Transverse colon (tissue), 4 donors: Measurements from ENCODE around the gene ERGIC1. TPM values are rescaled to one million over a fixed set of nuclear protein-coding genes. Genes with fewer than 3 reads are reported as not detected.

Experiments
- DNase-seq: peaks from one replicate; pipeline ENCODE4 v3.0.0-alpha.2; 2019
- H3K27ac ChIP-seq, 4 donors: fragments of 200-600 bp; sonication (generic); 2 replicates each; pipeline ENCODE4 v1.5.1; 2016 to 2018; ENCODE audit warnings: inconsistent platforms in 4 of 4
- H3K27me3 ChIP-seq: fragments of 200-600 bp; sonication (generic); 2 replicates; pipeline ENCODE4 v1.5.1; 2017; ENCODE audit warnings: inconsistent platforms
- H3K36me3 ChIP-seq, 4 donors: fragments of 200-600 bp; sonication (generic); 2 replicates each; pipeline ENCODE4 v1.5.1; 2017 to 2019; ENCODE audit warnings: inconsistent platforms in 4 of 4
- H3K4me1 ChIP-seq, 4 donors: fragments of 200-600 bp; sonication (generic); 2 replicates each; pipeline ENCODE4 v1.5.1; 2017 to 2020; ENCODE audit warnings: inconsistent platforms in 4 of 4
- H3K4me3 ChIP-seq, 4 donors: fragments of 200-600 bp; sonication (generic); 1 replicate in 1 of 4; 2 replicates in 3 of 4; pipeline versions ENCODE4 v1.5.1 to v1.6.1; 2017 to 2019; ENCODE audit warnings: inconsistent platforms in 4 of 4
- H3K9me3 ChIP-seq, 2 donors: fragments of 200-600 bp; sonication (generic); 2 replicates each; pipeline ENCODE4 v1.5.1; 2017 to 2019; ENCODE audit warnings: inconsistent platforms in 2 of 2
- CTCF ChIP-seq, 5 experiments: fragments of 200-600 bp in 3 of 5; fragments of 450-650 bp in 2 of 5; sonication (generic) in 3 of 5; IDR thresholded peaks; 1 replicate in 2 of 5; 2 replicates in 3 of 5; pipeline ENCODE4 v1.5.1; 2016 to 2017; ENCODE audit warnings: antibody characterized with exemption in 5 of 5, inconsistent platforms in 3 of 5, mild to moderate bottlenecking in 2 of 5, moderate library complexity in 1 of 5
- EP300 ChIP-seq: sonication (generic); formaldehyde crosslinking; IDR thresholded peaks from one replicate; pipeline ENCODE4 v1.6.1; 2017; ENCODE audit warnings: antibody characterized with exemption, low read depth
- POLR2A ChIP-seq: fragments of 450-650 bp; IDR thresholded peaks from one replicate; pipeline ENCODE4 v1.6.1; 2016; ENCODE audit warnings: antibody characterized with exemption, mild to moderate bottlenecking, moderate library complexity
- POLR2AphosphoS5 ChIP-seq, 3 donors: sonication (generic); formaldehyde crosslinking; IDR thresholded peaks; one replicate each; pipeline ENCODE4 v1.6.1; 2016; ENCODE audit warnings: antibody characterized with exemption in 3 of 3
- WGBS, 2 donors: methylation state at CpG; one replicate each; pipeline ENCODE4 v1.1.5; 2018; ENCODE audit warnings: low coverage in 1 of 2; 5-methylcytosine and 5-hydroxymethylcytosine counted together
- in situ Hi-C, 4 donors: fragments of 200-750 bp; cut with MboI; loops; one replicate each; pipeline versions ENCODE4 v1.15.0 to v1.15.1; 2017; ENCODE audit warnings: low sequenced_read_pairs in 3 of 4, low pct_ligation_motif_present in 1 of 4, low pct_unique_long_range_greater_than_20kb in 1 of 4
- intact Hi-C: fragments of 100-400 bp; cut with DNase I; formaldehyde crosslinking; loops from one replicate; pipeline ENCODE4 v1.15.1; 2023; ENCODE audit warnings: low total_unique reads
- total RNA-seq, 4 donors: library from RNA; depleted of rRNA; stranded (reverse); fragments of >200 nt; gene quantifications; one replicate each; pipeline ENCODE4 v1.1.0, GENCODE V29; 2016

The ERGIC1 gene
- total RNA-seq, 4 donors from 2014 or later = 125 to 252 (median 184) TPM

GRCh38 chr5:172957458-172957857, 123.4 kb downstream of the ERGIC1 start:
- H3K36me3 ChIP-seq = no peaks in the 10 kb centered on the region
- H3K9me3 ChIP-seq = no peaks in the 10 kb centered on the region
- no peak for TF ChIP-seq POLR2A
- TF ChIP-seq POLR2AphosphoS5 (IDR thresholded peaks at IDR 0.05) = no peak
- no peak for TF ChIP-seq EP300
- TF ChIP-seq CTCF (IDR thresholded peaks at IDR 0.05) = no peak
- WGBS, 2 donors = 56% methylated on average over 5 of the region's 5 CpGs; no CpG with 5 or more reads in 1 of the 2 donors
- intact Hi-C loops = no loop called here
- no peaks in the 10 kb centered on the region for H3K27me3 ChIP-seq
- H3K27ac ChIP-seq = peak overlapping the region in 1 of 4 donors; percentile 86
- no peak overlapping the region for H3K4me3 ChIP-seq
- no peak for DNase-seq
- in situ Hi-C loops = loop anchor here in 2 of 4 donors (10.0 to 25.0 kb wide), 2 partner anchors 330 to 493 kb away; no protein-coding TSS in a partner anchor
- peaks cover 7 to 19% (median 14%) of the 10 kb centered on the region in 4 donors for H3K4me1 ChIP-seq

- DNase-seq = peak; percentile 78
- no peak for TF ChIP-seq POLR2A
- TF ChIP-seq POLR2AphosphoS5 (IDR thresholded peaks at IDR 0.05) = no peak
- TF ChIP-seq CTCF (IDR thresholded peaks at IDR 0.05) = no peak
- TF ChIP-seq EP300 = no peak
- peak overlapping the region; percentile 84 to 90 (median 86) for H3K27ac ChIP-seq
- no peaks in the 10 kb centered on the region for H3K9me3 ChIP-seq
- in situ Hi-C loops (loop anchor here in 2 of 4 donors (10.0 to 25.0 kb wide), 2 partner anchors 329 to 494 kb away; no protein-coding TSS in a partner anchor), intact Hi-C loops (loop anchor here (2.0 kb wide), 1 partner anchor 56 kb away; no protein-coding TSS in a partner anchor)
- H3K36me3 ChIP-seq = no peaks in the 10 kb centered on the region
- H3K27me3 ChIP-seq = no peaks in the 10 kb centered on the region
- WGBS, 2 donors = 2% methylated on average over 10 to 52 of the region's 54 CpGs
- peaks cover 7 to 19% (median 14%) of the 10 kb centered on the region in 4 donors for H3K4me1 ChIP-seq
- H3K4me3 ChIP-seq = peak overlapping the region; percentile 53 to 99 (median 67)
These were observed 124.4 kb downstream of the ERGIC1 start for GRCh38 chr5:172958331-172959046.

DNA sequence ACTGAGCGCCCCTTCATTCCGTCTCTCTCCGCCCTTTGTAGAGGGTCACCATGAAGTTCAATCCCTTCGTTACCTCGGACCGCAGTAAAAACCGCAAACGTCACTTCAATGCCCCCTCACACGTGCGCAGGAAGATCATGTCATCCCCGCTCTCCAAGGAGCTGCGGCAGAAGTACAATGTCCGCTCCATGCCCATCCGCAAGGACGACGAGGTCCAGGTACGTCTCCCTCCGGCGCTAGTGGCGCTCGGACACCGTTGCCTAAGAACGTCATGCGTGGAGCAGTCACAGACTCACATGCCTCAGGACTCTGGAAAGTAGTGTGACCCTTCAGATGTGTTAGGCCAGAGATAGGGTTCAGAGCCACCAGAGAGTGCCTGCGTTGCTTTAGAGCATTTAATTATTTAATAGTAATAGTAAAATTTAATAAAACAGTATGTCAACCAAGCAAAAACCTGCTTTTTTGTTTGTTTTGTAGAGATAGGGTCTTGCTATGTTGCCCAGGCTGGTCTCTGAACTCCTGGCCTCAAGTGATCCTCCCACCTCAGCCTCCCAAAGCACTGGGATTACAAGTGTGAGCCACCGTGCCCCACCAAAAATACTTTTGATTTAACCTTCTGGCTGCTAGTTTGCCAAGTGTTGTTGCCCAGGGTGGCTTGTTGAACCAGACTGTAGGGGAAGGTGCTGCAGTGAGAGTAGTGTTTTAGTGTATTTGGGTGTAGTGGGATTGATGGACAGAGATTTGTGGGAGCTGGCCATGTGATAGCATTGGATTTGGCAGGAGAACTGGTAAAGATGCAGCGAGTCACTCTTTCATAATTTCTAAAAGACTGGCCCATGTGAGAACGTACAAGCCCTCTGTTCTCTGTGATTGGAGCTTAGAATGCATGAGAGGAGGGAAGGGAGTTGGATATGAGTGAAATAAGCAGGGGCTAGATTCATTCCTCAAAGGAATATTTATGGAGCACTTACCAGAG, 126.1 kb downstream of the ERGIC1 start:
- in situ Hi-C loops (loop anchor here in 2 of 4 donors (10.0 to 25.0 kb wide), 2 partner anchors 327 to 495 kb away; no protein-coding TSS in a partner anchor), intact Hi-C loops (loop anchor here (2.0 kb wide), 1 partner anchor 57 kb away; no protein-coding TSS in a partner anchor)
- Histone ChIP-seq H3K4me3 (peak overlapping the region; percentile 58 to 99 (median 67)), H3K27me3 (no peaks in the 10 kb centered on the region), H3K27ac (peak overlapping the region; percentile 84 to 90 (median 86)), H3K9me3 (no peaks in the 10 kb centered on the region), H3K4me1 (peaks cover 7 to 19% (median 14%) of the 10 kb centered on the region in 4 donors), H3K36me3 (no peaks in the 10 kb centered on the region)
- 14 to 65% methylated on average over 4 to 27 of the region's 28 CpGs for WGBS, 2 donors
- TF ChIP-seq CTCF (IDR thresholded peaks at IDR 0.05) (no peak), EP300 (no peak), POLR2A (no peak), POLR2AphosphoS5 (IDR thresholded peaks at IDR 0.05) (no peak)
- DNase-seq = no peak
